IPS DF 6.9 (cell line): ENCODE results near the gene INPP4B.

Experiments
- DNase-seq: peaks from one replicate; pipeline ENCODE4 v3.0.0-alpha.2; 2013; ENCODE audit warnings: low read depth, low spot score
- H3K27ac ChIP-seq: one replicate; pipeline ENCODE4 v1.5.1; 2013; ENCODE audit warnings: low read length, control low read depth
- H3K27me3 ChIP-seq: 2 replicates; pipeline ENCODE4 v1.6.1; 2013; ENCODE audit warnings: mild to moderate bottlenecking, low read length; ENCODE audit not compliant: control insufficient read depth, insufficient read depth
- H3K36me3 ChIP-seq: 2 replicates; pipeline ENCODE4 v1.6.1; 2013; ENCODE audit warnings: low read length; ENCODE audit not compliant: control insufficient read depth, insufficient read depth
- H3K4me1 ChIP-seq: 2 replicates; pipeline ENCODE4 v1.6.1; 2013; ENCODE audit warnings: low read length; ENCODE audit not compliant: control insufficient read depth, insufficient read depth
- H3K4me3 ChIP-seq: 2 replicates; pipeline ENCODE4 v1.5.1; 2013; ENCODE audit warnings: mild to moderate bottlenecking, low read length
- H3K9me3 ChIP-seq: 2 replicates; pipeline ENCODE4 v1.6.1; 2013; ENCODE audit warnings: low read length, inconsistent platforms; ENCODE audit not compliant: control insufficient read depth, insufficient read depth
- WGBS: extraction: QIAGEN DNeasy Blood & Tissue Kit; methylation state at CpG from one replicate; pipeline ENCODE4 v1.1.7; 2013; ENCODE audit warnings: mixed read lengths, missing lambda C conversion rate; ENCODE audit not compliant: insufficient read length, insufficient coverage; 5-methylcytosine and 5-hydroxymethylcytosine counted together

INPP4B gene

GRCh38 chr4:142583708-142584107 is 262.4 kb downstream of the INPP4B start:
- Histone ChIP-seq H3K27me3 (no peaks in the 10 kb centered on the region), H3K27ac (no peak overlapping the region), H3K4me1 (no peaks in the 10 kb centered on the region), H3K4me3 (no peak overlapping the region), H3K9me3 (no peaks in the 10 kb centered on the region), H3K36me3 (no peaks in the 10 kb centered on the region)
- WGBS, result no CpG with 5 or more reads among the region's 1 CpG
- DNase-seq, result no peak

GRCh38 chr4:142582340-142582739 is 263.8 kb downstream of the INPP4B start:
- H3K4me1 ChIP-seq, result no peaks in the 10 kb centered on the region
- H3K27me3 ChIP-seq, result no peaks in the 10 kb centered on the region
- no peak for DNase-seq
- no peak overlapping the region for H3K4me3 ChIP-seq
- WGBS, result no CpG with 5 or more reads among the region's 1 CpG
- H3K9me3 ChIP-seq, result no peaks in the 10 kb centered on the region
- no peaks in the 10 kb centered on the region for H3K36me3 ChIP-seq
- no peak overlapping the region for H3K27ac ChIP-seq

- no peaks in the 10 kb centered on the region for H3K36me3 ChIP-seq
- H3K4me3 ChIP-seq, result no peak overlapping the region
- no CpG with 5 or more reads among the region's 1 CpG for WGBS
These were observed 264.2 kb downstream of the INPP4B start for GRCh38 chr4:142581881-142582280.

GRCh38 chr4:142579443-142579842 is 266.7 kb downstream of the INPP4B start:
- DNase-seq, result no peak
- H3K27me3 ChIP-seq, result no peaks in the 10 kb centered on the region
- H3K4me3 ChIP-seq, result no peak overlapping the region
- no peaks in the 10 kb centered on the region for H3K4me1 ChIP-seq
- no peaks in the 10 kb centered on the region for H3K36me3 ChIP-seq
- H3K9me3 ChIP-seq, result no peaks in the 10 kb centered on the region
- WGBS, result no CpG with 5 or more reads among the region's 2 CpGs
- H3K27ac ChIP-seq, result no peak overlapping the region

More at GRCh38 chr4:142581881-142582280, 264.2 kb downstream of the INPP4B start:
- Histone ChIP-seq H3K4me1 (no peaks in the 10 kb centered on the region), H3K9me3 (no peaks in the 10 kb centered on the region), H3K27ac (no peak overlapping the region), H3K27me3 (no peaks in the 10 kb centered on the region)
- DNase-seq, result no peak

- no peaks in the 10 kb centered on the region for H3K9me3 ChIP-seq
- no CpG with 5 or more reads among the region's 3 CpGs for WGBS
- no peaks in the 10 kb centered on the region for H3K27me3 ChIP-seq
- DNase-seq, result no peak
- no peak overlapping the region for H3K27ac ChIP-seq
- no peaks in the 10 kb centered on the region for H3K36me3 ChIP-seq
- no peak overlapping the region for H3K4me3 ChIP-seq
- no peaks in the 10 kb centered on the region for H3K4me1 ChIP-seq
These were observed 271.8 kb downstream of the INPP4B start for GRCh38 chr4:142574306-142574705.

- H3K4me3 ChIP-seq, result no peak overlapping the region
- H3K36me3 ChIP-seq, result no peaks in the 10 kb centered on the region
- DNase-seq, result no peak
- peaks cover under 1% of the 10 kb centered on the region; the same call in 1 of the 2 replicates for H3K4me1 ChIP-seq
- no CpG with 5 or more reads among the region's 1 CpG for WGBS
- H3K9me3 ChIP-seq, result no peaks in the 10 kb centered on the region
- H3K27ac ChIP-seq, result no peak overlapping the region
- H3K27me3 ChIP-seq, result no peaks in the 10 kb centered on the region
These were observed 274.0 kb downstream of the INPP4B start for GRCh38 chr4:142572071-142572470.

- Histone ChIP-seq H3K36me3 (no peaks in the 10 kb centered on the region), H3K4me3 (no peak overlapping the region), H3K27ac (no peak overlapping the region), H3K27me3 (no peaks in the 10 kb centered on the region), H3K9me3 (no peaks in the 10 kb centered on the region), H3K4me1 (peaks cover 1% of the 10 kb centered on the region; the same call in 1 of the 2 replicates)
- DNase-seq, result no peak
- no CpG with 5 or more reads among the region's 4 CpGs for WGBS
These were observed 278.3 kb downstream of the INPP4B start for GRCh38 chr4:142567620-142568451.

GRCh38 chr4:142567199-142567598 is 278.9 kb downstream of the INPP4B start:
- Histone ChIP-seq H3K4me3 (no peak overlapping the region), H3K9me3 (no peaks in the 10 kb centered on the region), H3K27me3 (no peaks in the 10 kb centered on the region), H3K4me1 (peaks cover 1% of the 10 kb centered on the region; the same call in 1 of the 2 replicates), H3K36me3 (no peaks in the 10 kb centered on the region), H3K27ac (no peak overlapping the region)
- peak; percentile 55 for DNase-seq
- no CpG with 5 or more reads among the region's 5 CpGs for WGBS

GRCh38 chr4:142566777-142567176 is 279.3 kb downstream of the INPP4B start:
- no CpG with 5 or more reads among the region's 4 CpGs for WGBS
- H3K4me3 ChIP-seq, result no peak overlapping the region
- H3K9me3 ChIP-seq, result no peaks in the 10 kb centered on the region
- H3K4me1 ChIP-seq, result peaks cover 1% of the 10 kb centered on the region; the same call in 1 of the 2 replicates
- H3K27ac ChIP-seq, result no peak overlapping the region
- H3K27me3 ChIP-seq, result no peaks in the 10 kb centered on the region
- H3K36me3 ChIP-seq, result no peaks in the 10 kb centered on the region
- no peak for DNase-seq

GRCh38 chr4:142566243-142566642 is 279.9 kb downstream of the INPP4B start:
- H3K4me3 ChIP-seq, result no peak overlapping the region
- H3K27me3 ChIP-seq, result no peaks in the 10 kb centered on the region
- no peaks in the 10 kb centered on the region for H3K9me3 ChIP-seq
- no peak overlapping the region for H3K27ac ChIP-seq
- H3K36me3 ChIP-seq, result no peaks in the 10 kb centered on the region
- DNase-seq, result no peak
- peaks cover 1% of the 10 kb centered on the region; the same call in 1 of the 2 replicates for H3K4me1 ChIP-seq

- no peaks in the 10 kb centered on the region for H3K9me3 ChIP-seq
- no peaks in the 10 kb centered on the region for H3K36me3 ChIP-seq
- DNase-seq, result no peak
- WGBS, result no CpG with 5 or more reads among the region's 7 CpGs
- H3K4me3 ChIP-seq, result no peak overlapping the region
- no peak overlapping the region for H3K27ac ChIP-seq
- no peaks in the 10 kb centered on the region for H3K27me3 ChIP-seq
- peaks cover 1% of the 10 kb centered on the region; the same call in 1 of the 2 replicates for H3K4me1 ChIP-seq
These were observed 280.3 kb downstream of the INPP4B start for GRCh38 chr4:142565771-142566170.
